GM18505 (cell line): ENCODE data around the gene PIP5K1B.
A peak's percentile ranks its signal among the peaks of the same experiment; 100 is the strongest.

Experiments
- ATAC-seq: cut with Tn5 transposase; IDR thresholded peaks from one replicate; pipeline ENCODE4 v1.9.1; 2021; ENCODE audit not compliant: unreplicated experiment
- POLR2A ChIP-seq: IDR thresholded peaks from 4 replicates; pipeline ENCODE4 v1.6.1; 2011; ENCODE audit warnings: borderline replicate concordance; ENCODE audit not compliant: insufficient read depth, insufficient read length; ENCODE audit errors: extremely low read depth

The PIP5K1B gene

DNA sequence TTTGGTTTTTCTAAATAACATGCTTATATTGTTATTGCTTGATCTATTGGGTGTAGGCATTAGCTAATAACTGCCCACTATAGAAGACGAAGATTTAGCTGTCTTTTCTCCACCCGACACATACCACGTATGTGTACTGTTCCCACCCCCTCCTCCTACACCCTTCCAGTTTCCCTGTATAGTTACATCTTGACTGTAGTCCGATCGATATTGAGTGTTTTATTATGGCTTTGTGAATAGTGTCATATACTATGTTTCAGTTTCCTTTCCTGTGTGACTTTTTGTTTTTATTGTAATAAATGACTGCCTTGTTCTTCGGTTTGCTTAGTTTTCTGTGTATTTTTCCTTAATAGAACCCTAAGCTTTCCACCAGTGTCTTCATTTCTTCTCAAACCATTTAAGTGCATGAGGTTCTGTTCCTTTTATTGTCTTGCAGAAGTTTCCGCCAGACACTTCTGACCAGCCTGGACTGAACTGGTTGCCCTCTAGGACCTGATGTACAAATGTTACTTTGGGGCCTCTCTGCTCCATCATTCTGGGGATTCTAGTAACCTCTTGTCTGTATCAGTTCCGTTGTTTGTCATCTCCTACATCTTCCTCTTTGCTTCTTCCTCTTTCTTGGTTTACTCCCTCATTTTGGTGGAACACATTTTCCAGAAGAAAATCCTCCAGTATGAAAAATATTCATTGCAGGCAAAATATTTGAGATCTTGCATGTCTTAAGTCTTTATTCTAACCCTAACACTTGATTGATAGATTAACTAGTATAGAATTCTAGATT is 247.0 kb downstream of the PIP5K1B start:
- no peak for TF ChIP-seq POLR2A
- peak; percentile 54 for ATAC-seq

DNA sequence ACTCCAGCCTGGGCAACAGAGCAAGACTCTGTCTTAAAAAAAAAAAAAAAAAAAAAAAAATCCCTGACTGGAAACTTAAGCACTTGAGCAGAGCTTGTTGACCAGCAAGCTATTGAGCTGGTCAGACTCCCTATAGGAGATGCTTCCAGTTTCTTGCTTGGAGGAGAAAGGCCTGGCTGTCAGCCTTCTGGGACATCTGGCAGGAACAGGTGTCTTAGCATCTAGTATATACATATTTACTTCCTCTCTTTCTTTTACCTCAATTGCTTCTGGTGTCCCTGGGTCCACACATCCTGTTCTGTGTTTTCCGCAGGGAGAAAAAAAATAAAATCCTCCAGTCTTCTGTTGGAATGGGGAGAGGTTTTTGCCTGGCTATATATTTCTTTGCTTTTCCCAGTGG is 248.7 kb downstream of the PIP5K1B start:
- ATAC-seq: no peak
- TF ChIP-seq POLR2A: no peak

DNA sequence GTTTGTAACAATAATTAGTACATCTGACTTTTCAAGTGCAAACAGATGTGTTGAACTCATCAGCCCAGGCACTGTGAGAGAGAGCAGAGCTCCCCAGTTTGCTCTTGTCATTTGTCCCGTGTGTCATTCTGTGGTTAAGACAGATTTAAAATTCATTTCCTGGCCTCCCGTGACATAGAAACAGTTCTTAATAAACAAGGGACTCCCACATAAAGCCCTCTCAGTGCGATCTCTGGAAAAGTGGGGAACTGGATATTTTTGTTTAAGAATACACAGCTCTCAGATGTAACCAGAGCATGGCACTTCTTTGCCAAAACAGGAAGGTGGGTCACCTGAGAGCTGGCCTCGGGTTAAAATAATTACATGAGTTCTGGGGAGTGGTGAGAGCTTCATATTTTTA is 250.3 kb downstream of the PIP5K1B start:
- ATAC-seq: no peak
- TF ChIP-seq POLR2A: no peak

DNA sequence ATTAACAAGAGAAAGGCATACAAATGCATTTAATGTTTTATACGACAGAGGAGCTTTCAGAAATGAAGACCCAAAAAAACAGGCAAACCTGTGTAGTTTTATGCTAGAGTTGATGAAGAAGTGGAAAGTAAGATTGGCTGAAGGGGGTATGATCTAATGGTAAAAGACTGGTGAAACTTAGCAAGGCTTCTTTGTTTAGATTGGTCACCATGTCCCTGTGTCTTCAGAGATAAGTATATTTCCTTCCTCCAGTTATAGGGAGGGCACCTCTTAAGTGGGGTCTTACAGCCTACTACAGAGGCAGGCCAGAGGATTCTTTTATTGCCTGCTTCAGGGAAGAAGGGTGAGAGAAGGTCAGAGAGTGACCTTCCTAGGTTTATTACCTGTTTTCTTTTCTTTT is 252.4 kb downstream of the PIP5K1B start:
- ATAC-seq: no peak
- TF ChIP-seq POLR2A: no peak

DNA sequence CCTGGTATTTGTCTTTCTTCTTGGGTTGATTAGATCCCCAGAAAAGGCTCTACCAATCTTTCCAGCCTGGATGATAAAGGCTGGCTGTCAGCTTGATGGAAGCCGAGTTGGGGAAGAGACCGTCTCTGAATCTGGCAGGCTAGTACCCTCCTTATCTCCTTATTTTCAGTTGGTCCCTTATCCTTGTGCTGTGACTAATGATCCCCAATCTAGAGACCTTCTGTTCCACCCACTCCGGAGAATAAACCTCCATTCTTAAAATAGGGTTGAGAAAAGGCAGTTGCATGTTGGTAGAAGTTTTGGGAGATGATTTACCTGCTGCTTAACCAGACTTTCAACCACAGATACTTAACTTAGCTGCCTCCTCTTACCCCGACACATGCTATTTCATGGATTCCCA is 256.5 kb downstream of the PIP5K1B start:
- ATAC-seq: no peak
- no peak for TF ChIP-seq POLR2A

DNA sequence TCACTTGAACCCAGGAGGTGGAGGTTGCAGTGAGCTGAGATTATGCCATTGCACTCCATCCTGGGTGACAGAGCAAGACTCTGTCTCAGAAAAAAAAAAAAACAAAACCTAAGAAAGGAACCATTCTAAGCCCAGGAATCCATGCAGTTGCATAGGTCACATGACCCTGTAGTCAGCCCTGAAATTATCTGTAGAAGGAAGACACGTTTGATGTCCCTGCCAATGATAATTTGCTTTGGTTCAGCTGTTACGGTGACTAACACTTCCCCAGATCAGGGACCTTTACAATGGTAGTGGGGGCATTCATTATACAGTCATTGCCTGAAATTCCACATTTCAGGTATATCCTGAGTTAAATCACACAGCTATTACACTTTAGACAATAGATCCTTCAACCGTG is 258.4 kb downstream of the PIP5K1B start:
- no peak for ATAC-seq
- TF ChIP-seq POLR2A: no peak

DNA sequence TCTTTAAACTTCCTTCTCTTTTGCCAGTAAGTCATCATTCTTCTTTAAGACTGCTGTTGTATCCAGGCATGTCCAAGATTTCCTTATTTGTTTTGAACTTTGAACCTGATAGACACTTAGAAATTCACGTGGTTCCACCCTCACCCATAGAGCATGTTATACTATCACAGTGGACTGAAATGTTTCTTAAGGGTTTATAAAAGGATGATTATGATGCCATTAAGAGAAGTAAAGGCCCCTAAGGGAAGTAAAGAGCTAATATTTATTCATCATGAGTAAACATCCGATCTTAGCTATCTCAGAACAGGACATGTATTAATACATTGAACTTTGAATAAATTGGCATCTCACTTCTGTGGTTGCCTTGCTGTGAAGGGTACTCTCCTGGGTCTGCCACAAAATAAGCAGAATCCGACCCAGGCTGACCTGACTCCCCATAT is 259.1 kb downstream of the PIP5K1B start:
- no peak for TF ChIP-seq POLR2A
- ATAC-seq: no peak

DNA sequence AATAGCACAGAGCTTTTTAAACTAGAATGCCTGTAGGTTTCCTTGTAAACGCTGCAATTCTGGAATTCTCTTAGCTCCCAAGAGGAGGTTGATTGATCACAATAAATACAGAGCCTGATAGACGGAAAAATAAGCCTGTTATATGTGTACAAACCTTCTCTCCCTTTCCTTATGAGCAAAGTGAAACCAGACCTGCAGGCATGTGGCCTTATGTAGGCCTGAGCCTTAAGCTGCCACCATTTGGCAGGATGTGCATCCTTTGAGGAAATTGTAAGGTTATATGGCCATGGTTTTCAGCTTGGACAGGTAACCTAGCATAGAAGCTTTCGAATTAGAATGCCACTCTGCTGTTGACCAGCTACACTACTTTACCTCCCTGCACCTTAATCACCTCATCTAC is 259.7 kb downstream of the PIP5K1B start:
- TF ChIP-seq POLR2A: no peak
- ATAC-seq: no peak

DNA sequence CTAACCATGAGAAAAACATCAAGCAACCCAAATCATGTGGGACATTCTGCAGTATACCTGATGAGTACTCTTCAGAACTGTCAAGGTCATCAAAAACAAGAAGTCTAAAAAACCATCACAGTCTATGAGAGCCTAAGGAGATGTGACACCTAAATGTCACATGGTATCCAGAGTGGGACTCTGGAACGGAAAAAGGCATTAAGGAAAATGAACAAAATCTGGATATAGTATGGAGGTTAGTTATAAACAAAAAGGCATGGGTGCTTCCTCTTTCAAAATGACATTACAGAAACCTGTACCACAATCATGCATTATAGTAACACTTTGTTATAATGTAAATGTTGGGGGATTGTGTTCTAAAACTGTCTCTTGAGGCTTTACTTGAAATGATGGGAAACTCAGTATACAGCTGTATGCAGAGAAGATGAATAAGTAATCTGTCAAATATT is 261.5 kb downstream of the PIP5K1B start:
- no peak for TF ChIP-seq POLR2A
- peak; percentile 78 for ATAC-seq

DNA sequence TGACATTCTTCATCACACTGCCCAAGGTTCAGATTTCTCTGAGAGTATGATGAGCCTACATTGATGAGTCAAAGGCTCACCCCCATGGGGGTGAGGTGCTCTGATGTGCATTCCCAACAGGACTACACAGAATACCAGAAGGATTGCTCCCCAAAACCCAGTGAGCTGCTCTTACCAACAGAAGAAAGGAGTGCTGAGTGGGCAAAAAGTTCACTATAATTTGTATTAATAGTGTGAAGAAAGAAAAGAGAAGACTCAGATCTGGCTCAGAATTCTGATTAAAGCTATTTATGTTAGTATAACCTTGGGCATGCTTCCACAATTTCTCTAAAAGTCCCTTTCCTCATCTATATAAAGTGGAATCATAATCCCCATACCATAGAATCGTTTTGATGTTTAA is 262.8 kb downstream of the PIP5K1B start:
- no peak for TF ChIP-seq POLR2A
- no peak for ATAC-seq

DNA sequence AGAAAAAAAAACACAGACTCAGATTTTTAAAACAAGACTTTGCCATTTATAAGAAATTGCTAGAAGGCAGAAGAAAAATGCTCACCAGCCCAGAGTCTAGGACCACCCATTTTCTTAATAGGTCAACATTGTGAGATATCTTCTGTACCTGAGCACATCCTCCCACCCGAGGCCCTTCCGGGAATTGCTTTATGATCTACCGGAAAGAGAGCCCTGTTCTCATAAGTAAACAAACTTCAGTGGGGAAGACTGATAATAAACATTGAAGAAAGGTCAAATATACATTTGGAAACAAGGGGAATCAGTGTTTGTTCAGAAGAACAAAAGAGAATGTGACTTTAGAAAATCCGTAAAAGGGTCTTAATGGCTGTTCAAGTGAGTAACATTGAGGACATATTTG is 264.5 kb downstream of the PIP5K1B start:
- no peak for TF ChIP-seq POLR2A
- no peak for ATAC-seq

DNA sequence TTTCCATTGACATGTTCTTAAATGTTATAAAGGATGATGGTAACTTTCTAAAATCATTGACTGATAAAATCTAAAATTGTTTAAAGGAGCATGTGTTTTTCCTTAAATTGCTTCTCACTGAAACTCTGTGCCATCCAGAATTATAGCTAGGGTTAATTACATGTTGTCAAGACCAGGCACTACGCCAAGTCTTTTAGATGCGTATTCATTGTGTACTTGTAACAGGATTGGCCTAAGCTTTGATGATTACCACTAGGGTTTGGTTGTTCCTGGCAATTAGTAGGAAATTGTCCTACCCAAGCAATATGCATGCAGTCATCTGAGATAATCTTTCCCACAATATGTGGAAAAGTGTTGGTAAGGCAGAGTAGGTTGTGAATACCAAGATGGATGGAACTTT is 265.1 kb downstream of the PIP5K1B start:
- ATAC-seq: no peak
- no peak for TF ChIP-seq POLR2A

DNA sequence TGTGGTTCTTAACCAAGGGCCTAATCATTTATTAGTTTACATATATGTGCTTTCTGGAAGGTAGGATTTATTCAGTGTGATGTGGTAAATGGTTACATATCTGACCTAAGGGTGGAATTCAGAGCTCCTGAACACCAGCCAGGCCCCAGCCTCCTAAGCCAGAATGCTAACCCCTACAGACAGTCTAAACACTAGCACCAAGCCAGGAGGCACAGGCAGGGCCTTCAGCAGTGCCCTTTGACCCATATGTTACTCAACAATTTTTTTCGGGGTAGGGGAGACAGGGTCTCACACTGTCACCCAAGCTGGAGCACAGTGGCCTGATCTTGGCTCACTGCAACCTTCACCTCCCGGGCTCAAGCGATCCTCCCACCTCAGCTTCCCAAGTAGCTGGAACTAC is 268.6 kb downstream of the PIP5K1B start:
- no peak for ATAC-seq
- TF ChIP-seq POLR2A: no peak

DNA sequence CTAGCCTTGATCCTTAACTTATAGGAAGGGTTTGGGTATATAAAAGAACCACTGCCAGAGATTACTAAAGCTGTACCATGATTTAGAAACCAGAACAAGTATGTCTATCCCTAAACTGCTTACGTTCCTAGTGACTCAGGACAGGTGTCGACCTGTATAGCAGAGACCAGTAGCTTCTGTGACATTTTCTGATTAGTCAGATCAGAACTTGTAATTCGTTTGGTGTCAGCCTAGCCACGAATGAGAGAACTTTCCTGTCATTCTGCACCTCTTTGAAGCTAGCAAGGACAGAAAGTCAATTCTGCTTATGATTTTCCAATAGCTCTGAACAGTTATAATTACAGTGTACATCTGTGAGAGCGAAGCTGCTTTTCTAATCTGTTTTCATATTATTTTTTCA is 269.4 kb downstream of the PIP5K1B start:
- ATAC-seq: peak; percentile 87
- no peak for TF ChIP-seq POLR2A
